Measurements from ENCODE around the gene ELFN2.
"Not testable (repeated sequence)": the region's sequence is repeated elsewhere in the genome, so short reads cannot be mapped to it uniquely, and the experiment has no call there.

Gene ELFN2

DNA sequence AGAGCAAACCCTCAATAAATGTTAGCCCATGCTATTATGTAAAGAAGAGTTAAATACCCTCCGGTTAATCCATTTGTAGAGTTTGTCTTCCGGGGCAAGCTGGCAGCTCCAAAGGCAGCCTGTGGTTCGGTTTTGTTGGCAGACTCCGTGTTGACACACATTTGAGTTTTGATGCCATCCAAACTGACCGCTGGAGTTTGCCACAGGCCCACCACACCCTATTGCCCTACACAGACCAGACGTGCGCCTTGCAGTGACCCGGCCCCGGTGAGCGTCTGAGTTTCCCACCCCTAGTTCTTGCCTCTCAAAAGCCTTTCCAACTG, 25.1 kb downstream of the ELFN2 start:
- no peak overlapping the region for H3K56ac ChIP-seq (ENCODE audit: low read length)
- no peak overlapping the region for H3K18ac ChIP-seq (ENCODE audit: low read length)
- H3K9ac ChIP-seq (ENCODE audit: low read length): no peak overlapping the region
- no peak overlapping the region for H3K4me3 ChIP-seq (ENCODE audit: low read length)
- no peak overlapping the region for H2BK15ac ChIP-seq (replicated peaks; ENCODE audit: low read depth)
- no peak overlapping the region for H4K5ac ChIP-seq (ENCODE audit: low read length)
- H3K79me1 ChIP-seq (ENCODE audit: low read length): no peaks in the 10 kb centered on the region
- no peak overlapping the region for H2AK5ac ChIP-seq (ENCODE audit: low read length)
- H3K79me2 ChIP-seq (ENCODE audit: control insufficient read depth, insufficient read depth, low read length): no peaks in the 10 kb centered on the region
- no peak for DNase-seq
- H3K27ac ChIP-seq (ENCODE audit: low read depth, low read length): no peak overlapping the region
- no peaks in the 10 kb centered on the region for H3K27me3 ChIP-seq (ENCODE audit: insufficient read depth, low read length, poor library complexity)
- no peak overlapping the region for H4K8ac ChIP-seq (ENCODE audit: low read depth, low read length)
- H3K23ac ChIP-seq (ENCODE audit: low read length): no peak overlapping the region
- H3K4ac ChIP-seq (ENCODE audit: low read depth, low read length): no peak overlapping the region
- WGBS (ENCODE audit: extremely low coverage, insufficient coverage, low lambda C conversion rate): no CpG with 5 or more reads among the region's 10 CpGs
- no peak overlapping the region for H3K4me2 ChIP-seq (ENCODE audit: low read length)
- H3K36me3 ChIP-seq (ENCODE audit: control insufficient read depth, insufficient read depth, low read length): no peaks in the 10 kb centered on the region
- H2BK120ac ChIP-seq (ENCODE audit: low read depth, low read length): no peak overlapping the region
- no peaks in the 10 kb centered on the region for H3K4me1 ChIP-seq (ENCODE audit: control insufficient read depth, low read depth, low read length)
- H2BK5ac ChIP-seq (ENCODE audit: low read length): no peak overlapping the region

DNA sequence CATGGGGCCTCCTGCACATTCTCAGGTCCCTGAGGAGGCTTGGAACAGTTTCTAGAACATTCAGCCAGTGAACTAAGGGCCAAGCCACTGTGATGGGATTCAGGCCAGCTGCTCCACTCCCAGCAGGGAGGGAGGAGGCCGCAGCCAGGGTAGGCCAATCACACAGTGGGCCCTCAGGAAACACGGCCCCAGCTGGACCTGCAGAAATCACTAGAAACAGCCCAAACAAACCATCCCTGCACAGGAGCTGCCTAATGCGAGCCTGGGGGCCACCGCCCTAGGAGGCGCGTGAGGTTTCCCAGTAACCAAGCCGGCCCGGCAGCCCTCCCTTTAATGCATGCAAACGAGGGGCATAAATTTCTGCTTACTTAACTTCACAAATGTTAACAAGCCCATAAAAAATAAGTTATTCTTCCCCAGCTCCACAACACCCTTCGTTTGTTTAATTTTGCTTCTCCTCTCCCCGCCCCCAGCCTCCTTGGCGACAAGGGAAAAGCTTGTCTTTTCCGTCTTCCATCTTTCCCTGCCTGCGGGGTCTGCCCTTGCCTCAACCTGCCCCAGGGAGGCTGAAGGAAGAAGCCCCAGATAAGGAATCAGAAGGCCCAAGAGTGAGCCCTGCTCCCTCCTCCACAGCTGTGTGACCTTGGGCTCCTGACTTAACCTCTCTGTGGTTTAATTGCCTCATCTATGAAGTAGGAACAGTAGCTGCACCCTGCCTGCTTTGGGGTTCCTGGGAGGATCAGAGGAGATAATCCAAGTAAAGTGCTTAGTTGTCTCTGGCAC, 25.7 kb downstream of the ELFN2 start:
- Histone ChIP-seq H4K5ac (ENCODE audit: low read length) (no peak overlapping the region), H3K23ac (ENCODE audit: low read length) (no peak overlapping the region), H3K9ac (ENCODE audit: low read length) (no peak overlapping the region), H3K27me3 (ENCODE audit: insufficient read depth, low read length, poor library complexity) (no peaks in the 10 kb centered on the region), H3K4ac (ENCODE audit: low read depth, low read length) (no peak overlapping the region), H2BK15ac (replicated peaks; ENCODE audit: low read depth) (no peak overlapping the region), H3K18ac (ENCODE audit: low read length) (no peak overlapping the region), H3K4me1 (ENCODE audit: control insufficient read depth, low read depth, low read length) (no peaks in the 10 kb centered on the region), H3K79me2 (ENCODE audit: control insufficient read depth, insufficient read depth, low read length) (no peaks in the 10 kb centered on the region), H2BK5ac (ENCODE audit: low read length) (no peak overlapping the region), H3K27ac (ENCODE audit: low read depth, low read length) (no peak overlapping the region), H4K8ac (ENCODE audit: low read depth, low read length) (no peak overlapping the region), H3K4me2 (ENCODE audit: low read length) (no peak overlapping the region), H3K36me3 (ENCODE audit: control insufficient read depth, insufficient read depth, low read length) (no peaks in the 10 kb centered on the region), H3K79me1 (ENCODE audit: low read length) (no peaks in the 10 kb centered on the region), H2BK120ac (ENCODE audit: low read depth, low read length) (no peak overlapping the region), H2AK5ac (ENCODE audit: low read length) (no peak overlapping the region), H3K56ac (ENCODE audit: low read length) (no peak overlapping the region), H3K4me3 (ENCODE audit: low read length) (no peak overlapping the region)
- no peak for DNase-seq
- no CpG with 5 or more reads among the region's 14 CpGs for WGBS (ENCODE audit: extremely low coverage, insufficient coverage, low lambda C conversion rate)

DNA sequence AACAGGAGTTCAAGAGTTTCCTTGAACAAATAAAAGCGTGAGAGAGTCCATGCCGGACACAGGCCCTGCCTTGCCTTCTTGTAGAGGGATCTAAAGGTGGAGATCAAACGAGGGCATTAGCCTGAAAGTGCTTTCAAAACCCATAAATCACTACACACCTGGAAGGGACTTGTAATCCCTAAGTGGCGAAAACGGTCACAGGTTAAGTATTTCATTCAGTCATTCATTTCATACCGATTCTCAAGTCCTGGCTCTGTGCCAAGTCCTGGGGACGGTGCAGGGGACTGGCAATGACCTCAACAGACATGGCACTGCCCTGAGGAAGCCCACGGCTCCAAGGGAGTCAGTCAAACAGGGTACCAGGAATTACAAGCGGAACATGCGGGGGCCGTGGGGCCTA, 26.6 kb downstream of the ELFN2 start:
- H3K79me1 ChIP-seq (ENCODE audit: low read length): no peaks in the 10 kb centered on the region
- H3K79me2 ChIP-seq (ENCODE audit: control insufficient read depth, insufficient read depth, low read length): no peaks in the 10 kb centered on the region
- H4K8ac ChIP-seq (ENCODE audit: low read depth, low read length): no peak overlapping the region
- no peak overlapping the region for H4K5ac ChIP-seq (ENCODE audit: low read length)
- H3K56ac ChIP-seq (ENCODE audit: low read length): no peak overlapping the region
- no peak overlapping the region for H3K23ac ChIP-seq (ENCODE audit: low read length)
- no CpG with 5 or more reads among the region's 11 CpGs for WGBS (ENCODE audit: extremely low coverage, insufficient coverage, low lambda C conversion rate)
- H2BK15ac ChIP-seq (replicated peaks; ENCODE audit: low read depth): no peak overlapping the region
- H2AK5ac ChIP-seq (ENCODE audit: low read length): no peak overlapping the region
- DNase-seq: no peak
- no peak overlapping the region for H2BK120ac ChIP-seq (ENCODE audit: low read depth, low read length)
- no peak overlapping the region for H3K4ac ChIP-seq (ENCODE audit: low read depth, low read length)
- no peaks in the 10 kb centered on the region for H3K4me1 ChIP-seq (ENCODE audit: control insufficient read depth, low read depth, low read length)
- H2BK5ac ChIP-seq (ENCODE audit: low read length): no peak overlapping the region
- no peaks in the 10 kb centered on the region for H3K36me3 ChIP-seq (ENCODE audit: control insufficient read depth, insufficient read depth, low read length)
- no peak overlapping the region for H3K27ac ChIP-seq (ENCODE audit: low read depth, low read length)
- no peak overlapping the region for H3K4me2 ChIP-seq (ENCODE audit: low read length)
- H3K27me3 ChIP-seq (ENCODE audit: insufficient read depth, low read length, poor library complexity): no peaks in the 10 kb centered on the region
- no peak overlapping the region for H3K18ac ChIP-seq (ENCODE audit: low read length)
- no peak overlapping the region for H3K9ac ChIP-seq (ENCODE audit: low read length)
- H3K4me3 ChIP-seq (ENCODE audit: low read length): no peak overlapping the region

- not testable (repeated sequence) for H2BK120ac ChIP-seq (ENCODE audit: low read depth, low read length); H2BK15ac ChIP-seq (replicated peaks; ENCODE audit: low read depth); H3K27ac ChIP-seq (ENCODE audit: low read depth, low read length); H3K4me2 ChIP-seq (ENCODE audit: low read length); H3K56ac ChIP-seq (ENCODE audit: low read length); DNase-seq; H2BK5ac ChIP-seq (ENCODE audit: low read length); H3K23ac ChIP-seq (ENCODE audit: low read length); H3K36me3 ChIP-seq (ENCODE audit: control insufficient read depth, insufficient read depth, low read length); H3K9ac ChIP-seq (ENCODE audit: low read length); H4K5ac ChIP-seq (ENCODE audit: low read length); H3K79me1 ChIP-seq (ENCODE audit: low read length); H3K4me1 ChIP-seq (ENCODE audit: control insufficient read depth, low read depth, low read length); H3K18ac ChIP-seq (ENCODE audit: low read length); H2AK5ac ChIP-seq (ENCODE audit: low read length); H3K4ac ChIP-seq (ENCODE audit: low read depth, low read length); H3K79me2 ChIP-seq (ENCODE audit: control insufficient read depth, insufficient read depth, low read length); H3K27me3 ChIP-seq (ENCODE audit: insufficient read depth, low read length, poor library complexity); H4K8ac ChIP-seq (ENCODE audit: low read depth, low read length); H3K4me3 ChIP-seq (ENCODE audit: low read length)
- no CpG with 5 or more reads among the region's 19 CpGs for WGBS (ENCODE audit: extremely low coverage, insufficient coverage, low lambda C conversion rate)
Measured at GRCh38 chr22:37399457-37399856, 27.8 kb downstream of the ELFN2 start.

- Histone ChIP-seq H4K8ac (ENCODE audit: low read depth, low read length) (no peak overlapping the region), H3K27ac (ENCODE audit: low read depth, low read length) (no peak overlapping the region), H3K9ac (ENCODE audit: low read length) (no peak overlapping the region), H4K5ac (ENCODE audit: low read length) (no peak overlapping the region), H3K4me2 (ENCODE audit: low read length) (no peak overlapping the region), H3K4ac (ENCODE audit: low read depth, low read length) (no peak overlapping the region), H3K27me3 (ENCODE audit: insufficient read depth, low read length, poor library complexity) (no peaks in the 10 kb centered on the region), H3K18ac (ENCODE audit: low read length) (no peak overlapping the region), H3K23ac (ENCODE audit: low read length) (no peak overlapping the region), H3K4me3 (ENCODE audit: low read length) (no peak overlapping the region), H3K79me2 (ENCODE audit: control insufficient read depth, insufficient read depth, low read length) (no peaks in the 10 kb centered on the region), H3K79me1 (ENCODE audit: low read length) (no peaks in the 10 kb centered on the region), H2BK120ac (ENCODE audit: low read depth, low read length) (no peak overlapping the region), H3K36me3 (ENCODE audit: control insufficient read depth, insufficient read depth, low read length) (no peaks in the 10 kb centered on the region), H3K4me1 (ENCODE audit: control insufficient read depth, low read depth, low read length) (no peaks in the 10 kb centered on the region), H3K56ac (ENCODE audit: low read length) (no peak overlapping the region), H2BK5ac (ENCODE audit: low read length) (no peak overlapping the region), H2AK5ac (ENCODE audit: low read length) (no peak overlapping the region), H2BK15ac (replicated peaks; ENCODE audit: low read depth) (no peak overlapping the region)
- DNase-seq: no peak
- no CpG with 5 or more reads among the region's 10 CpGs for WGBS (ENCODE audit: extremely low coverage, insufficient coverage, low lambda C conversion rate)
Measured at GRCh38 chr22:37397226-37397625, 30.1 kb downstream of the ELFN2 start.

- Histone ChIP-seq H3K4me3 (ENCODE audit: low read length) (no peak overlapping the region), H2BK120ac (ENCODE audit: low read depth, low read length) (no peak overlapping the region)
Measured at GRCh38 chr22:37396488-37397084, 30.7 kb downstream of the ELFN2 start.

More at GRCh38 chr22:37396488-37397084, 30.7 kb downstream of the ELFN2 start:
- Histone ChIP-seq H3K18ac (ENCODE audit: low read length) (no peak overlapping the region), H3K79me1 (ENCODE audit: low read length) (no peaks in the 10 kb centered on the region), H3K23ac (ENCODE audit: low read length) (no peak overlapping the region), H3K4me2 (ENCODE audit: low read length) (no peak overlapping the region), H2AK5ac (ENCODE audit: low read length) (no peak overlapping the region), H3K56ac (ENCODE audit: low read length) (no peak overlapping the region), H3K79me2 (ENCODE audit: control insufficient read depth, insufficient read depth, low read length) (no peaks in the 10 kb centered on the region), H3K27ac (ENCODE audit: low read depth, low read length) (no peak overlapping the region), H3K9ac (ENCODE audit: low read length) (no peak overlapping the region), H2BK15ac (replicated peaks; ENCODE audit: low read depth) (no peak overlapping the region), H3K4me1 (ENCODE audit: control insufficient read depth, low read depth, low read length) (no peaks in the 10 kb centered on the region), H4K8ac (ENCODE audit: low read depth, low read length) (no peak overlapping the region), H3K4ac (ENCODE audit: low read depth, low read length) (no peak overlapping the region), H3K36me3 (ENCODE audit: control insufficient read depth, insufficient read depth, low read length) (no peaks in the 10 kb centered on the region), H3K27me3 (ENCODE audit: insufficient read depth, low read length, poor library complexity) (no peaks in the 10 kb centered on the region), H4K5ac (ENCODE audit: low read length) (no peak overlapping the region), H2BK5ac (ENCODE audit: low read length) (no peak overlapping the region)
- no peak for DNase-seq
- no CpG with 5 or more reads among the region's 11 CpGs for WGBS (ENCODE audit: extremely low coverage, insufficient coverage, low lambda C conversion rate)
